GM12873 (cell line): Measurements from ENCODE around the gene SLFN12L.

Source experiments
- TF ChIP-seq, protein P1 (sequence below): IDR thresholded peaks from 2 replicates; pipeline ENCODE4 v1.5.1; 2012; ENCODE audit warnings: low read depth, mild to moderate bottlenecking, moderate library complexity, low read length, control low read depth; ENCODE audit not compliant: insufficient read depth; ENCODE audit errors: missing control alignments

SLFN12L gene

DNA sequence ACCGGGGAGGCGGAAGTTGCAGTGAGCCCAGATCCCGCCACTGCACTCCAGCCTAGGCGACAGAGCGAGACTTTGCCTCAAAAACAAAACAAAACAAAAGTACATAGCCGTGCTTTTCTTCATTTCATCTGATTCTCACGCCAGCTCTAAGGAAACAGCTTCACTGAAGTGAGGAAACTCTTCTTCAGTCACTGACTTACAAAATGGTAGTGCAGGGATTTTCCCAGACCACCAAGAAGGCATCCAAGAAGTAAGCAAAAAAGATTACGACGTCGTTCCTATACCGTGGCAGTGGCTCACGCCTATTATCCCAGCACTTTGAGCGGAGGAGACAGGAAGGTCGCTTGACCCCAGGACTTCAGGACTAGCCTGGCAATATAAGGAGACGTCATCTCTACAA is 48.5 kb downstream of the SLFN12L start:
- TF ChIP-seq, protein P1, sequence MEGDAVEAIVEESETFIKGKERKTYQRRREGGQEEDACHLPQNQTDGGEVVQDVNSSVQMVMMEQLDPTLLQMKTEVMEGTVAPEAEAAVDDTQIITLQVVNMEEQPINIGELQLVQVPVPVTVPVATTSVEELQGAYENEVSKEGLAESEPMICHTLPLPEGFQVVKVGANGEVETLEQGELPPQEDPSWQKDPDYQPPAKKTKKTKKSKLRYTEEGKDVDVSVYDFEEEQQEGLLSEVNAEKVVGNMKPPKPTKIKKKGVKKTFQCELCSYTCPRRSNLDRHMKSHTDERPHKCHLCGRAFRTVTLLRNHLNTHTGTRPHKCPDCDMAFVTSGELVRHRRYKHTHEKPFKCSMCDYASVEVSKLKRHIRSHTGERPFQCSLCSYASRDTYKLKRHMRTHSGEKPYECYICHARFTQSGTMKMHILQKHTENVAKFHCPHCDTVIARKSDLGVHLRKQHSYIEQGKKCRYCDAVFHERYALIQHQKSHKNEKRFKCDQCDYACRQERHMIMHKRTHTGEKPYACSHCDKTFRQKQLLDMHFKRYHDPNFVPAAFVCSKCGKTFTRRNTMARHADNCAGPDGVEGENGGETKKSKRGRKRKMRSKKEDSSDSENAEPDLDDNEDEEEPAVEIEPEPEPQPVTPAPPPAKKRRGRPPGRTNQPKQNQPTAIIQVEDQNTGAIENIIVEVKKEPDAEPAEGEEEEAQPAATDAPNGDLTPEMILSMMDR, result no peak

DNA sequence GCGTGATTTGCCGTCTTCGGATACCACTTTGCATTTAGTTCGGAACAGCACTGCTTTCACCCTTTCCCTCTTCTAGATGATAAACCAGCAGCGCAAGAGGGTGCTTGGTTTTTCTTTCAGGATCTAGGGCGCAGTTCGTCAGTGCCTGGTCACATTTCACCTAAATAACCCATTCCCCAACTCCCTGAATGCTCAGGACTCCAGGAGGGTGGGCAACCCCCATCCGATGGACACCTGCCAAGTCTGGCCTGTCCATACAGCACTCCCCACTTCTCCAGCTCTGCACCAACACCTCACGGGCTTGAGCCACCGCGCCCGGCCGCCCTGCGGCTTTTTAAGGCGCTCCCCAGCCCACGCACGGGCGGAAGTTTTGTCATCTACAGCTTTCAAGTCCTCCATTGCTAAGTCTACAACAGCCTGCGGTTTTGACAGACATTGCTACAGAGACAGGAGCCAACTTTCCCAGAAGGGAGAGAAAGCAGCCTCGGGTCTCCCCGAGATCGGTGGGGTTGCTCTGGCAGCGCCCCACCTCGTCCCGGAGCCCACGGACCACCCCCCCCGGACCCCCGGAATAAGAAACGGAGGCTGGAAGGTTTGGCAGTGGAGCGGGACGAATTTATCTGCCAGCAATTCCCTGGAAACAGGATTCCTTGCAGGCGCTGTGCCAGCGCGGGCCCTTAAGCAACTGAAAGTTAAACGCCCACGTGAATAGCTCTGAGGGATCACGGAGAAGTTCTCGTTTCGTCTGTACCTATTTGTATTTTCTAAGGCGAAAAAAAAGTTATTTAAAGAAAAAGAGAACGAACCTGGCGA is 50.4 kb downstream of the SLFN12L start:
- TF ChIP-seq, protein P1, result no peak

DNA sequence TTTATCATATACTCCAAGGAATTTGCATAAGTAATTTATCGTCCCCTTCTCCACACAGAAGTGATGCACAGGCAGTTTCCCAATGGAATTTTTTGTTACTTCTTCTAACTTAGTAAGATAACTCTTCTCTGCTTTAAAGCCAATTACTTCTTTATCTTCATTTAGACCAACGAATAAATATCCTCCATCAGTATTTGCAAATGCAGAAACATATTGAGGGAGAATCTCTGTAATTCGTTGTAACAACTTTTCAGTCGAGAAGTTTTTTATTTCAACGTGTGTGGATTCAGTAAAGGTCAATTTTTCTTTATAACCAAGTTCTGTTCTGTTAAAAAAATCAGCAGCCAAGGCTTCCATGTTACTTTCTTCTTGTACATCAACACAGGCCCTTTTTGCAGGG is 58.2 kb downstream of the SLFN12L start:
- TF ChIP-seq, protein P1, result no peak

DNA sequence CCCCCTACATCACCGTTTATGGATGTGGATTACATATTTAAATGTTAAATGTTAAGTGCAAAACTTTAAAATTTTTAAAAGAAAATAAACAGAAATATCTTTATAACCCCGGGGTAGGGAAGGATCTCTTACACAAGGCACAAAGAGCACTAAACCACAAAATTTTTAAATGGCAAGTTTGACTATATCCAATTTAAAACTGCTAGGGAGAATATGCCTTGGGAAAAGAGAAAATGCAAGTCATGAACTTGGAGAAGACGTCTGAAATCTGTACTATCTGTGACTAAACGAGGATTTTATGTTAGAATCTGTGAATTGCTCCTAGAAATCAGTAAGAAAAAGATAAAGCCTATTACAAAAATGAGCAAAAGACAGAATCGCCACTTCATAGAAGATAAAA is 60.2 kb downstream of the SLFN12L start:
- TF ChIP-seq, protein P1, result no peak

DNA sequence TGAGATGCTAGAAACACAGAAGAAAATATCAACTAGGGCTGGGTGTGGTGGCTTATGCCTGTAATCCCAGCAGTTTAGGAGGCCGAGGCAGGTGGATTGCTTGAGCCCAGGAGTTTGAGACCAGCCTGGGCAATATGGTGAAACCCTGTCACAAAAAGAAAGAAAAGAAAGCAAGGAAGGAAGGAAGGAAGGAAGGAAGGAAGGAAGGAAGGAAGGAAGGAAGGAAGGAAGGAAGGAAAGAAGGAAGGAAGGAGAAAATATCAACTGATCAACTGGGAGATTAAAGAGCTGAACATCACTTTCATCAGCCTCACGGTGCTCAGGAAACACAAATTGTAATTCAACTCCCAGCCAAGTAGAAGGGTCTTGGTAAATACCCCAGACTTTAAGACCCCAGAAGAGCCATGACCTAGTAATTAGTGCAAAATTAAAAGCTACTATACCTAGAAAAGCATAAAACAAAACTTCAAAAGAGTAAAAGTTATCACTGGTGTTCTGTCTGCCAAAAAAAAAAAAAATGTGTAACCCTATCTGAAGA is 61.1 kb downstream of the SLFN12L start:
- TF ChIP-seq, protein P1, result no peak

DNA sequence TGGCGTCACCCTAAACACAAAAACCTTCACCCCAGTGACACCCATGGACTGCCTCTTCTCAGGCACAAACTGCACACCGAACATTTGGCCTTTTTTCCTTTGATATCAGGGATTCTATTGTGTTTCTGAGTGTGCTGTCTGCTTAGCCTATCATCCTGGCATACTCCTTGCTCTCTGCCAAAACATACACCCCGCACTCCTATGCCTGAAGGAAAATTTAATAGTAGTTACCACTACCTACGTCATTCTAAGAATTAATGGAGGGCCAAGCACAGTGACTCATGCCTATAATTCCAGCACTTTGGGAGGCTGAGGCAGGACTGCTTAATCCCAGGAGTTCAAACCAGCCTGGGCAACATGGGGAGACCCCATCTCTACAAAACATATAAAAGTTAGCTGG is 69.0 kb downstream of the SLFN12L start:
- TF ChIP-seq, protein P1, result no peak

DNA sequence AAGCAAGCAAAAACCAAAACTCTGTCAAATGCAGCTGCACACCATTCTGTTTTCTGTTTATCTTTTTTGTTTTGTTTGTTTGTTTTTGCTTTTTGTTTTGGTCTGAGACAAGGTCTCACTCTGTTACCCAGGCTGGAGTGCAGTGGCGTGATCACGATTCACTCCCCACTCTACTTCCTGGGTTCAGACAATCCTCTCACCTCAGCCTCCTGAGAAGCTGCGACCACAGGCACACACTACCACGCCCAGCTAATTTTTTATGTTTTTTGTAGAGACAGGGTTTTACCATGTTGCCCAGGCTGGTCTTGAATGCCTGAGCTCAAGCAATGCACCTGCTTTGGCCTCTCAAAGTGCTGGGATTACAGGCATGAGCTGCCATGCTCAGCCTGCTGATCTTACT is 69.7 kb downstream of the SLFN12L start:
- TF ChIP-seq, protein P1, result no peak
